B cell (primary cell): Measurements from ENCODE around the gene MYZAP. TPM values are rescaled to one million over a fixed set of nuclear protein-coding genes. Genes with fewer than 3 reads are reported as not detected.

ENCODE experiments used
- ATAC-seq: fragments of 200-7000 bp; cut with Tn5 transposase; one replicate; pipeline ENCODE4 v1.10.0; 2021; ENCODE audit warnings: low read depth, mild to moderate bottlenecking, moderate number of reproducible peaks, moderate library complexity
- CTCF ChIA-PET: fragments of 350-600 bp; sonication (Branson Sonifier 250); formaldehyde crosslinking; loops from one replicate; lab custom pipeline; 2021; ENCODE audit warnings: antibody characterized with exemption, inconsistent platforms; lab: Charles Lee
- POLR2A ChIA-PET: fragments of 350-600 bp; sonication (Branson Sonifier 250); formaldehyde crosslinking; loops from one replicate; lab custom pipeline; 2021; ENCODE audit warnings: antibody characterized with exemption; lab: Charles Lee
- DNase-seq: peaks from one replicate; pipeline ENCODE4 v3.0.0; 2013
- H2AFZ ChIP-seq: 2 replicates; pipeline ENCODE4 v1.6.1; 2012; ENCODE audit warnings: mild to moderate bottlenecking, low read depth, low read length; ENCODE audit not compliant: insufficient read depth, poor library complexity, severe bottlenecking
- H3K27ac ChIP-seq, 2 donors: 1 replicate in 1 of 2; 2 replicates in 1 of 2; pipeline ENCODE4 v1.5.1; 2012 to 2013; ENCODE audit warnings: low read length in 2 of 2, mild to moderate bottlenecking in 2 of 2, moderate library complexity in 1 of 2
- H3K27me3 ChIP-seq, 4 experiments: fragments of 200-600 bp in 1 of 4; sonication (generic) in 1 of 4; replicated peaks in 1 of 4; 1 replicate in 2 of 4; 2 replicates in 2 of 4; pipeline versions ENCODE4 v1.6.1 to v1.7.0; 2013 to 2016; ENCODE audit warnings: low read length in 3 of 4, mild to moderate bottlenecking in 2 of 4, mixed read lengths in 1 of 4, moderate library complexity in 1 of 4; ENCODE audit not compliant: insufficient read depth in 4 of 4, control insufficient read depth in 3 of 4; ENCODE audit errors: control extremely low read depth in 1 of 4
- H3K36me3 ChIP-seq, 2 experiments: replicated peaks in 1 of 2; 1 replicate in 1 of 2; 2 replicates in 1 of 2; pipeline versions ENCODE4 v1.6.1 to v1.7.1; 2013; ENCODE audit warnings: low read length in 1 of 2; ENCODE audit not compliant: insufficient read depth in 2 of 2, control insufficient read depth in 1 of 2; ENCODE audit errors: control extremely low read depth in 1 of 2, extremely low read depth in 1 of 2
- H3K4me1 ChIP-seq, 2 donors: fragments of 200-600 bp in 1 of 2; sonication (generic) in 1 of 2; 1 replicate in 1 of 2; 2 replicates in 1 of 2; pipeline versions ENCODE4 v1.5.1 to v1.6.1; 2013 to 2017; ENCODE audit warnings: low read length in 2 of 2; ENCODE audit not compliant: control insufficient read depth in 2 of 2, insufficient read depth in 2 of 2
- H3K4me2 ChIP-seq: replicated peaks from 2 replicates; pipeline ENCODE3; 2012; ENCODE audit warnings: mild to moderate bottlenecking, low read depth, low read length; ENCODE audit not compliant: poor library complexity, severe bottlenecking
- H3K4me3 ChIP-seq, 5 experiments: fragments of 200-600 bp in 1 of 5; sonication (generic) in 1 of 5; 1 replicate in 3 of 5; 2 replicates in 2 of 5; pipeline versions ENCODE4 v1.5.1 to v1.7.0; 2011 to 2016; ENCODE audit warnings: low read length in 4 of 5, mild to moderate bottlenecking in 4 of 5, low read depth in 2 of 5, control low read depth in 1 of 5, moderate library complexity in 1 of 5; ENCODE audit not compliant: insufficient read depth in 1 of 5; ENCODE audit errors: control extremely low read depth in 1 of 5, extremely low read depth in 1 of 5
- H3K79me2 ChIP-seq: fragments of 200-600 bp; sonication (generic); one replicate; pipeline ENCODE4 v1.6.0; 2016; ENCODE audit warnings: low read length; ENCODE audit not compliant: control insufficient read depth, insufficient read depth
- H3K9ac ChIP-seq: fragments of 200-600 bp; sonication (generic); 2 replicates; pipeline ENCODE4 v1.6.1; 2017; ENCODE audit warnings: mild to moderate bottlenecking, low read length, moderate library complexity
- H3K9me3 ChIP-seq, 3 donors: one replicate each; pipeline versions ENCODE4 v1.6.1 to v1.7.1; 2013; ENCODE audit warnings: low read length in 2 of 3; ENCODE audit not compliant: control insufficient read depth in 2 of 3, insufficient read depth in 1 of 3; ENCODE audit errors: control extremely low read depth in 1 of 3
- H4K20me1 ChIP-seq: 2 replicates; pipeline ENCODE4 v1.6.0; 2012; ENCODE audit warnings: mild to moderate bottlenecking, low read length; ENCODE audit not compliant: insufficient read depth, control insufficient read depth, poor library complexity, severe bottlenecking
- H3K27ac Mint-ChIP-seq: one replicate; pipeline ENCODE4 v1.8.0; 2021; ENCODE audit warnings: mixed read lengths
- H3K27me3 Mint-ChIP-seq: one replicate; pipeline ENCODE4 v1.8.0; 2021; ENCODE audit warnings: mixed read lengths
- H3K4me1 Mint-ChIP-seq: one replicate; pipeline ENCODE4 v1.8.0; 2021; ENCODE audit warnings: mixed read lengths
- H3K4me3 Mint-ChIP-seq: one replicate; pipeline ENCODE4 v1.8.0; 2021; ENCODE audit warnings: mixed read lengths
- H3K9me3 Mint-ChIP-seq: one replicate; pipeline ENCODE4 v1.8.0; 2022; ENCODE audit warnings: mixed read lengths; ENCODE audit not compliant: insufficient read depth
- EZH2 ChIP-seq: IDR thresholded peaks from 2 replicates; pipeline ENCODE4 v1.6.1; 2012; ENCODE audit warnings: borderline replicate concordance, low read depth, mild to moderate bottlenecking, moderate library complexity, low read length; ENCODE audit not compliant: insufficient read depth, poor library complexity, severe bottlenecking
- WGBS: methylation state at CpG from one replicate; pipeline ENCODE4 v1.1.5; 2013; ENCODE audit warnings: missing lambda C conversion rate; ENCODE audit not compliant: insufficient coverage; 5-methylcytosine and 5-hydroxymethylcytosine counted together
- intact Hi-C: fragments of 100-400 bp; cut with micrococcal nuclease; formaldehyde crosslinking; loops from one replicate; pipeline ENCODE4 v1.10.0; 2022
- polyA plus RNA-seq: library from polyadenylated mRNA; depleted of rRNA; stranded (reverse); fragments of >200 nt; gene quantifications from 2 replicates; pipeline ENCODE4 v1.2.3, GENCODE V29; 2012
- total RNA-seq, 2 donors: library from RNA; stranded (reverse); fragments of 120-200 nt in 1 of 2; gene quantifications; 1 replicate in 1 of 2; 2 replicates in 1 of 2; pipeline versions ENCODE4 v1.2.3 to v1.2.4, GENCODE V29; 2013 to 2022
- TF ChIP-seq, protein P1 (sequence below): fragments of 200-600 bp; IDR thresholded peaks from one replicate; pipeline ENCODE4 v1.8.0; 2022; ENCODE audit warnings: antibody characterized with exemption, mild to moderate bottlenecking

The MYZAP gene
- total and polyA plus RNA-seq, 2 donors (not counting 1 experiment from before 2014, with no cell fraction given), result 1.0 to 2.8 TPM

- TF ChIP-seq EZH2, result no peak
- TF ChIP-seq, protein P1, sequence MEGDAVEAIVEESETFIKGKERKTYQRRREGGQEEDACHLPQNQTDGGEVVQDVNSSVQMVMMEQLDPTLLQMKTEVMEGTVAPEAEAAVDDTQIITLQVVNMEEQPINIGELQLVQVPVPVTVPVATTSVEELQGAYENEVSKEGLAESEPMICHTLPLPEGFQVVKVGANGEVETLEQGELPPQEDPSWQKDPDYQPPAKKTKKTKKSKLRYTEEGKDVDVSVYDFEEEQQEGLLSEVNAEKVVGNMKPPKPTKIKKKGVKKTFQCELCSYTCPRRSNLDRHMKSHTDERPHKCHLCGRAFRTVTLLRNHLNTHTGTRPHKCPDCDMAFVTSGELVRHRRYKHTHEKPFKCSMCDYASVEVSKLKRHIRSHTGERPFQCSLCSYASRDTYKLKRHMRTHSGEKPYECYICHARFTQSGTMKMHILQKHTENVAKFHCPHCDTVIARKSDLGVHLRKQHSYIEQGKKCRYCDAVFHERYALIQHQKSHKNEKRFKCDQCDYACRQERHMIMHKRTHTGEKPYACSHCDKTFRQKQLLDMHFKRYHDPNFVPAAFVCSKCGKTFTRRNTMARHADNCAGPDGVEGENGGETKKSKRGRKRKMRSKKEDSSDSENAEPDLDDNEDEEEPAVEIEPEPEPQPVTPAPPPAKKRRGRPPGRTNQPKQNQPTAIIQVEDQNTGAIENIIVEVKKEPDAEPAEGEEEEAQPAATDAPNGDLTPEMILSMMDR, result no peak
- Histone ChIP-seq H3K27me3 (peaks cover 0 to 3% (median under 1%) of the 10 kb centered on the region in 4 experiments), H4K20me1 (no peaks in the 10 kb centered on the region), H3K9me3 (peaks cover 0 to under 1% (median 0%) of the 10 kb centered on the region in 3 donors), H3K27ac (no peak overlapping the region), H3K4me2 (no peak overlapping the region), H3K4me1 (no peaks in the 10 kb centered on the region), H2AFZ (no peak overlapping the region), H3K79me2 (no peaks in the 10 kb centered on the region), H3K4me3 (no peak overlapping the region), H3K36me3 (no peaks in the 10 kb centered on the region), H3K9ac (no peak overlapping the region)
- H3K4me1 Mint-ChIP-seq, result no peaks in the 10 kb centered on the region
- intact Hi-C loops, result no loop called here
- ATAC-seq, result no peak
- CTCF ChIA-PET, result interaction anchor here (1.5 to 8.5 kb wide), 4 partner anchors 8 to 399 kb away, joined by 4 to 70 read pairs (median 6); no protein-coding TSS in a partner anchor
- no peak for DNase-seq
- H3K9me3 Mint-ChIP-seq, result no peaks in the 10 kb centered on the region
- 90% methylated on average over 6 of the region's 8 CpGs for WGBS
- POLR2A ChIA-PET, result no interaction called here
- H3K4me3 Mint-ChIP-seq, result no peak overlapping the region
- H3K27me3 Mint-ChIP-seq, result peaks cover 22% of the 10 kb centered on the region
- no peak overlapping the region for H3K27ac Mint-ChIP-seq
These were observed 45.7 kb upstream of the MYZAP start for GRCh38 chr15:57545995-57546394.

DNA sequence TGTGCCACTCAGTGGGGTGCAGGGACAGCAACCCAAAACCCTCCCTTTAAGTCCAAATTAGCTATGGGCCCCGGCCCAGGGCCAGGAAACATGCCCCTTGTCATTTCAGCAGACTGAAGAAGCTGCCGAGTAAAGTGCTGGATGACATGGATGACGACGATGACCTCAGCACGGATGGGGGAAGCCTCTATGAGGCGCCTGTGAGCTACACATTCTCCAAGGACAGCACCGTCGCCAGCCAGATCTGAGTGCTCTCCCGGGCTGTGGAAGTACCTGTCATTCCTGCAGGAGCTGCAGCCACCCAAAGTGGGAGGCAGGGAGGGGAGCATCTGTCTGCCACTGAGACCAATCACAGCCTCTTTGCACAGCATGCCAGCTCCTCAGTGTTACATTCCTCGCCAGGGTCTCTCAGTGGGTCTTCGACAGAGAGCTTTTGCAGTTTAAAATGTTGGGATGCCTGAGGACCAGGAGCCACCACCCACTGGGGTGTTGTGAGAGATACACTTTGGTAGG lies 44.4 kb upstream of the MYZAP start:
- no peaks in the 10 kb centered on the region for H3K4me1 ChIP-seq
- H4K20me1 ChIP-seq, result no peaks in the 10 kb centered on the region
- no peak overlapping the region for H3K4me2 ChIP-seq
- no peaks in the 10 kb centered on the region for H3K9me3 Mint-ChIP-seq
- no peaks in the 10 kb centered on the region for H3K9me3 ChIP-seq
- H3K4me3 Mint-ChIP-seq, result no peak overlapping the region
- no peak for DNase-seq
- ChIA-PET CTCF (interaction anchor here (1.1 to 2.4 kb wide), 4 partner anchors 10 to 13 kb away, joined by 3 to 8 read pairs (median 6); no protein-coding TSS in a partner anchor), POLR2A (no interaction called here)
- H3K27me3 ChIP-seq, result peaks cover 0 to 2% (median 1%) of the 10 kb centered on the region in 4 experiments
- intact Hi-C loops, result no loop called here
- no peak overlapping the region for H3K27ac Mint-ChIP-seq
- H3K27me3 Mint-ChIP-seq, result peaks cover 23% of the 10 kb centered on the region
- no peak overlapping the region for H3K4me3 ChIP-seq
- H3K4me1 Mint-ChIP-seq, result no peaks in the 10 kb centered on the region
- ATAC-seq, result no peak
- H3K36me3 ChIP-seq, result no peaks in the 10 kb centered on the region
- no peak for TF ChIP-seq EZH2
- TF ChIP-seq, protein P1, result no peak
- no peak overlapping the region for H3K27ac ChIP-seq
- no peaks in the 10 kb centered on the region for H3K79me2 ChIP-seq
- H3K9ac ChIP-seq, result no peak overlapping the region
- H2AFZ ChIP-seq, result no peak overlapping the region
- WGBS, result 97% methylated on average over 11 of the region's 11 CpGs
